H7 (cell line): ENCODE results near the gene NELFB. TPM values are rescaled to one million over a fixed set of nuclear protein-coding genes. Genes with fewer than 3 reads are reported as not detected.

Source experiments
- DNase-seq: peaks from one replicate; pipeline ENCODE4 v3.0.0; 2012
- H3K27me3 ChIP-seq: 2 replicates; pipeline ENCODE4 v1.6.0; 2011; ENCODE audit warnings: mild to moderate bottlenecking, low read length; ENCODE audit not compliant: control insufficient read depth, insufficient read depth
- H3K36me3 ChIP-seq: replicated peaks from 2 replicates; pipeline ENCODE4 v1.5.1; 2011; ENCODE audit warnings: low read length; ENCODE audit not compliant: control insufficient read depth, insufficient read depth
- H3K4me3 ChIP-seq: 2 replicates; pipeline ENCODE4 v1.5.1; 2011; ENCODE audit warnings: low read depth, mild to moderate bottlenecking, control low read depth, low read length, moderate library complexity; ENCODE audit not compliant: insufficient read depth
- total RNA-seq: library from RNA; depleted of rRNA; stranded (reverse); fragments of >200 nt; shearing (Covaris generic); gene quantifications from 2 replicates; pipeline ENCODE4 v1.2.3, GENCODE V29; 2014

NELFB gene
- total RNA-seq, 1 experiment from 2014 or later, result 121 TPM

DNA sequence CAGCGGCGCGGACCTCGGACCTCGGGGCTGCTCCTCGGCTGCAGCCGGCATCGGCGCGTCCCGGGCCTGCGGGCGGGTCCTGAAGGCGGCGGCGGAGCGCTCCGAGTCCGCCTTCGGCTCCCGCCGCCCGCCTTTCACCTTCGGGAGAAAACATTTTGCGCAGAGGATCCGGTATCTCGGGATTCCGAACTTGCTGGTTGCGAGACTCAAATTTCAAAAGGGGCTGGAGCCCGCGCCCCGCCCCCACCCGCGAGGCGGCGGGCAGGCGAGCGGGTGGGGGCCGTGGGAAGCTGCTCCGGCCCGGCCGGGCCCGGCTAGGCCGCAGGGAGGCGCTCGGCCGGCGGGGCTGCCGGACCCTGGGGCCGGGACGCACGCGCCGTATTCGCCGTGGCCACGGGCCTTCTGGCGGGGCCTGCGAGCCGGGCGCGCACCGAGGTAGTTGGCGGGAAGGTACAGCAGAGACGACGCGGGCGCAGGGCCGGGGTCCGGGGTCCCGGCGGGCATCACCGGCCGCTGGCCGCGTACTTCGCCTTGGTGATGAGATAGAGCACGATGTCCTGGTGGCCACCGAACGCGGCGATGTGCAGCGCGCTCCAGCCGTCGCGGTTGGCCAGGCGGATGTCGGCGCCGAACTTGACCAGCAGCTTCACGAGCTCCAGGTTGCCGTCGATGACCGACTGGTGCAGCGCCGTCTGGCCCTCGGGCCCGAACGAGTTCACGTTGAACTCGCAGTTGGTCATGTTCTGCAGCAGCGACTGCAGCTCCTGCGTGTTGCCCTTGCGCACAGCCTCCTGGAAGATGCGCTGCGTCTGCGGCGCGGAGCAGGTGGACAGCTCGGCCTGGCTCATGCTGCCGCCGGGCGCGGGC lies 46.2 kb downstream of the NELFB start:
- H3K4me3 ChIP-seq, result peak overlapping the region; percentile 95
- H3K27me3 ChIP-seq, result peaks cover 16% of the 10 kb centered on the region
- peak; percentile 93 for DNase-seq
- no peaks in the 10 kb centered on the region for H3K36me3 ChIP-seq

GRCh38 chr9:137302118-137302448 lies 47.0 kb downstream of the NELFB start, which contains the start of gene NRARP:
Gene NRARP (minus strand): TSS chr9:137302271. CDS start chr9:137301928, 343 bp downstream.
- H3K27me3 ChIP-seq, result peaks cover 11% of the 10 kb centered on the region
- DNase-seq, result peak; percentile 99
- peak within 1 kb of the TSS; percentile 95 for H3K4me3 ChIP-seq
- no peaks in the 10 kb centered on the region for H3K36me3 ChIP-seq

DNA sequence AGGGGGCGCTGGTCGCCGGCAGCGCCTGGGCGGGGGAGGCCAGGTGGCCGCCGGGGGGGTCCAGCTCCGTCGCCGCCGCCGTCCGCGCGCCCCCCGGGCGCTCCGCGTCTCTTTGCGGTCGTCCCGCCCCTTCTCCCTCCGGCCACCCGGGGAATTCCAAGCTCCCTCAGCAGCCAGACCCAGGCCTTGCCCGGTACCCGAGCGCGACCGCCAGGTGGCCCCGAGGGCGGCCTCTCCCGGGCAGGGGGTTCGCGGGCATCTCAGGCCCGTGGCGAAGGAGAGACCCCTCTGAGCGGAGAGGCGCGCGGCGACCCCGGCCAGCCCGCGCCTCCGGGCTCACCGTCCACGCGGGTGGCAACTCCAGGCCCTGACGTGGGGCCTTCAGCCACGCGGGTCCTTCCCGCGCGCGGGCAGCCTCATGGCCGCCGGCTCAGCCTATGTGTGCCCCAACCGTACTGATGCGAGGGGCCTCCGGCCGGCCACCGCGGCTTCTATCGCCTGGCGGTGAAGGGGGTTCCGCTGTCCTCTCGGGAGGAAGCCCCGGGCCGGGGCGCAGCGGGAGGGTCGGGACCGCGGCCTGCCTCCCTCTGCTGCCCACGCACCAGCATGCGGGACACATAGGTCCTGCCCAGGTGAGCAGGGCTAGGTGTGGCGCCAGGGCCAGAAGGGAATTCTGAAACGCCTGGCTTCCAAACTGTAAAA lies 47.5 kb downstream of the NELFB start:
- peak overlapping the region; percentile 58 for H3K4me3 ChIP-seq
- no peaks in the 10 kb centered on the region for H3K36me3 ChIP-seq
- H3K27me3 ChIP-seq, result peaks cover 11% of the 10 kb centered on the region
- peak; percentile 97 for DNase-seq

- no peaks in the 10 kb centered on the region for H3K36me3 ChIP-seq
- peak; percentile 80 for DNase-seq
- peaks cover 11% of the 10 kb centered on the region for H3K27me3 ChIP-seq
- peak overlapping the region; percentile 58 for H3K4me3 ChIP-seq
These were observed 48.2 kb downstream of the NELFB start for GRCh38 chr9:137303151-137303892.

DNA sequence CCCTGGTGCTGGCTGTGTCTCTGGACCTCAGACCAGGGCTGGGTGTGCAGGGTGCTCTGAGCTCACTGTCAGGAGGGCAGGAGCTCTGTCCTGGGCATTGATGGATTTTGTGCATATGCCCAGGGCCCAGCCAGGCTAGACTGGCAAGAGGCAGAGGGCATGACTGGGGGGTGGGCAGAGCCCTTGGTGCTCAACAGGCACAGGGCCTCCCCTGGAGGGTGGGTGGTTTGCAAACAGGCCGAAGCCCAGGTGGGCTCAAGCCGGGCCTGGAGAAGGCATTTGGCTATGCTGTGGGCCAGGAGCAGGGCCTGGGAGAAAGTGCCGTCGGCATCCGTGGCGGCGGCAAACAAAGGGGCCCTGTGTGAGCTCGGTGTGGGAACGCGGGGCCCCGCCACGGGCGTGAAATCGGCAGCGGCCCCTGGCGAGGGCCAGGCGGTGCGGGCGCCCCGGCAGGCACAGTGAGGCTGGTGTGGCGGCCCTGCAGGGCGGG lies 48.8 kb downstream of the NELFB start:
- H3K27me3 ChIP-seq, result peaks cover 11% of the 10 kb centered on the region
- no peaks in the 10 kb centered on the region for H3K36me3 ChIP-seq
- no peak overlapping the region for H3K4me3 ChIP-seq
- DNase-seq, result no peak

DNA sequence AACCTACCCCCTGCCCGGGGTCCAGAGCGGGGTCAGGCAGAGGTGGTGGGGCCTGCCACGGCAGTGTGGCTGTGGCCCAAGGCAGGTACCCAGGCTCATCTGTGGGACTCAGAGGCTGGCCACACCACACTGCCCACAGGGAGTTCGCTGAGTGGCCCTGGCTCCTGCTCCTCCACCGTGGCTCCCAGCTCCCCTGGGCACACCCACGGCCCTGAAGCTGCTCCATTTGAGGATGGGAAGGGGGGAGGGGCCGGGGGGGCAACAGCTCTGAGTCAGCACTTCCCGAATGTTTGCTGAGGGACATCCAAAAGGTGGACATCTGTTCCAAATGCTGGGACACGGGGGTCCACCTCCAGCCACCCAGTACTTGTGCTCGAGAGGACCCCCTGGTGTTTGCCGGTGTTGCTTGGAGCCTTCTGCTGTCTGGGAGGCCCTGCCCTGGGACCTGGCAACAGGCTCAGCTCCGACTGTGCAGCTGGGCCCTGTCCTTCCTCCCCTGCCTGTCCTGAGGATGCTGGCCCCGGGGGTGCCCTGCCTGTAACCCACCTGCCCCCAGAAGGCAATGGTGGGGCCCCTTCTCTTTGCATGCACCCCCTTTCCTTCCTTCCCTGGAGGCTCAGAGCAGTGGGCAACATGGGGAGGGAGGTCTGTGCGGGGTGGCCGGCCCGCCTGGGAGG lies 49.4 kb downstream of the NELFB start:
- no peaks in the 10 kb centered on the region for H3K36me3 ChIP-seq
- H3K4me3 ChIP-seq, result no peak overlapping the region
- H3K27me3 ChIP-seq, result peaks cover 11% of the 10 kb centered on the region
- peak; percentile 69 for DNase-seq

GRCh38 chr9:137305060-137305797 lies 50.1 kb downstream of the NELFB start:
- Histone ChIP-seq H3K4me3 (no peak overlapping the region; the same call in 1 of the 2 replicates), H3K27me3 (peaks cover 11% of the 10 kb centered on the region), H3K36me3 (no peaks in the 10 kb centered on the region)
- peak; percentile 86 for DNase-seq

GRCh38 chr9:137305798-137306065 lies 50.6 kb downstream of the NELFB start:
- no peaks in the 10 kb centered on the region for H3K36me3 ChIP-seq
- no peak for DNase-seq
- H3K4me3 ChIP-seq, result no peak overlapping the region
- H3K27me3 ChIP-seq, result peaks cover 11% of the 10 kb centered on the region

GRCh38 chr9:137306066-137306849 lies 51.1 kb downstream of the NELFB start:
- no peak overlapping the region for H3K4me3 ChIP-seq
- peak; percentile 72 for DNase-seq
- peaks cover 11% of the 10 kb centered on the region for H3K27me3 ChIP-seq
- H3K36me3 ChIP-seq, result no peaks in the 10 kb centered on the region

- DNase-seq, result no peak
- H3K36me3 ChIP-seq, result no peaks in the 10 kb centered on the region
- peaks cover 7% of the 10 kb centered on the region for H3K27me3 ChIP-seq
- H3K4me3 ChIP-seq, result no peak overlapping the region
These were observed 51.7 kb downstream of the NELFB start for GRCh38 chr9:137306850-137307254.

GRCh38 chr9:137307255-137308056 lies 52.3 kb downstream of the NELFB start:
- Histone ChIP-seq H3K36me3 (no peaks in the 10 kb centered on the region), H3K4me3 (no peak overlapping the region), H3K27me3 (peaks cover 7% of the 10 kb centered on the region)
- peak; percentile 94 for DNase-seq

DNA sequence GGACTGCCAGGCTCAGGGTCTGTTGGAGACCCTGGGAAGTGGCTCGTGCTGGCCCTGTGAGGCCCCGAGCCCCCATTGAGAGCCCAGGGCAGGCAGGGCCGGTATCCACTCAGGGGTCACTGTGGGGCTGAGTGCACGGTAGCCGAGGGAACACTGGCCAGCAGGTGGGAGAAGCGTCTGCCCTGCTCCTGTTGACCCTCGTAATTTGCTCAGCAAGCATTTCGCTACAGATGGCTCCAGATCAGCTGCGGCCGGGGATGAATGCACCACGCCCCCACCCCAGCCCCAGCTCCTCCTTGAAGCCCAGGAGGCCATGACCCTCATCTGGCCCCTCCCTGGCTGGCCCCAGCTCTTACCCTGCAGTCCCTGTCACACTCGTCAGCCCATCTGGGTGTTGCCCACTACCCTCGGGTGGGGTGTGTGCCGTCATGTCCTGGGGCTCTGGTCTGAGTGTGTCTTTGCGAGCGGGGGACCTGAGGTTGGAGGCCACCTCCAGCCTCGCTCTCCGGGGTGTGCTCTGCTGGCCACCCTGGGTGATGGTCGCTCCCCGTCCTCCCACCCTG lies 53.0 kb downstream of the NELFB start:
- H3K4me3 ChIP-seq, result no peak overlapping the region
- peaks cover 5% of the 10 kb centered on the region for H3K27me3 ChIP-seq
- no peaks in the 10 kb centered on the region for H3K36me3 ChIP-seq
- peak; percentile 71 for DNase-seq
